ENCODE data around the gene LEMD1.

The LEMD1 gene

GRCh38 chr1:205421798-205422197 is at the start of gene LEMD1:
Gene LEMD1 (minus strand): TSS chr1:205422056. CDS start chr1:205420536, 1,520 bp downstream.
- no peak for DNase-seq

GRCh38 chr1:205470131-205470530 is 48.3 kb upstream of the LEMD1 start:
- no peak for DNase-seq

- no peak for DNase-seq
Measured at GRCh38 chr1:205466595-205467220, 44.9 kb upstream of the LEMD1 start.

GRCh38 chr1:205465392-205465791 is 43.5 kb upstream of the LEMD1 start:
- no peak for DNase-seq

GRCh38 chr1:205458777-205459566 is 37.1 kb upstream of the LEMD1 start:
- no peak for DNase-seq

GRCh38 chr1:205456868-205457745 is 35.3 kb upstream of the LEMD1 start:
- no peak for DNase-seq

GRCh38 chr1:205456383-205456867 is 34.6 kb upstream of the LEMD1 start:
- no peak for DNase-seq

- DNase-seq, result no peak
Measured at GRCh38 chr1:205455581-205456382, 33.9 kb upstream of the LEMD1 start, which contains the start of gene BLACAT1. Gene BLACAT1 (minus strand): TSS chr1:205456045.

GRCh38 chr1:205454903-205455335 is 33.1 kb upstream of the LEMD1 start:
- no peak for DNase-seq

- no peak for DNase-seq
Measured at GRCh38 chr1:205453466-205453865, 31.6 kb upstream of the LEMD1 start.

- DNase-seq, result no peak
Measured at GRCh38 chr1:205452933-205453332, 31.1 kb upstream of the LEMD1 start.

- DNase-seq, result no peak
Measured at GRCh38 chr1:205452364-205452763, 30.5 kb upstream of the LEMD1 start.

GRCh38 chr1:205451759-205452164 is 29.9 kb upstream of the LEMD1 start:
- no peak for DNase-seq

GRCh38 chr1:205451202-205451601 is 29.3 kb upstream of the LEMD1 start:
- DNase-seq, result no peak

GRCh38 chr1:205450448-205450847 is 28.6 kb upstream of the LEMD1 start:
- DNase-seq, result no peak

- peak; percentile 68 for DNase-seq
Measured at GRCh38 chr1:205449750-205450443, 28.0 kb upstream of the LEMD1 start.

- DNase-seq, result no peak
Measured at GRCh38 chr1:205449254-205449749, 27.4 kb upstream of the LEMD1 start.

GRCh38 chr1:205448540-205449253 is 26.8 kb upstream of the LEMD1 start:
- DNase-seq, result no peak

GRCh38 chr1:205447457-205448341 is 25.8 kb upstream of the LEMD1 start:
- no peak for DNase-seq

- DNase-seq, result no peak
Measured at GRCh38 chr1:205446828-205447227, 25.0 kb upstream of the LEMD1 start.

Measured in activated CD8-positive, alpha-beta memory T cell treated with anti-CD3 and anti-CD28 coated beads, Interleukin-2, amount 50 U/mL, for 48 hours (primary cell).